Thoracic aorta (tissue), 2 donors: ENCODE results near the gene DYSF. TPM values are rescaled to one million over a fixed set of nuclear protein-coding genes. Genes with fewer than 3 reads are reported as not detected.

Source experiments
- ATAC-seq: fragments of 150-250 bp; one replicate; pipeline ENCODE4 v1.8.0; 2017; ENCODE audit warnings: low read depth; ENCODE audit not compliant: insufficient number of reproducible peaks, low FRiP score
- DNase-seq: peaks from one replicate; pipeline ENCODE4 v3.0.0-alpha.2; 2020; ENCODE audit warnings: low spot score
- H3K27ac ChIP-seq, 2 donors: fragments of 200-600 bp; sonication (generic); 1 replicate in 1 of 2; 2 replicates in 1 of 2; pipeline ENCODE4 v1.5.1; 2016; ENCODE audit warnings: mild to moderate bottlenecking in 2 of 2, moderate library complexity in 2 of 2
- H3K27me3 ChIP-seq: fragments of 200-600 bp; sonication (generic); replicated peaks from 2 replicates; pipeline ENCODE4 v1.6.0; 2016; ENCODE audit warnings: mild to moderate bottlenecking; ENCODE audit not compliant: insufficient read depth
- H3K36me3 ChIP-seq: fragments of 200-600 bp; sonication (generic); one replicate; pipeline ENCODE4 v1.5.1; 2016
- H3K4me1 ChIP-seq, 2 donors: fragments of 200-600 bp; sonication (generic); 1 replicate in 1 of 2; 2 replicates in 1 of 2; pipeline versions ENCODE4 v1.5.1 to v1.6.0; 2016; ENCODE audit warnings: low read depth in 2 of 2, mild to moderate bottlenecking in 1 of 2; ENCODE audit not compliant: control insufficient read depth in 1 of 2
- H3K4me3 ChIP-seq: fragments of 200-600 bp; sonication (generic); 2 replicates; pipeline ENCODE4 v1.5.1; 2016; ENCODE audit warnings: mild to moderate bottlenecking
- H3K9me3 ChIP-seq: fragments of 200-600 bp; sonication (generic); 2 replicates; pipeline ENCODE4 v1.5.1; 2016
- CTCF ChIP-seq: fragments of 200-600 bp; sonication (generic); IDR thresholded peaks from one replicate; pipeline ENCODE4 v1.5.1; 2019; ENCODE audit warnings: antibody characterized with exemption
- total RNA-seq, 2 donors: library from RNA; depleted of rRNA; stranded (reverse); fragments of >200 nt; gene quantifications; one replicate each; pipeline versions ENCODE4 v1.1.0 to v1.2.3, GENCODE V29; 2016

Gene DYSF
- total RNA-seq, 2 donors from 2014 or later = 13.0 to 15.2 TPM

- Histone ChIP-seq H3K4me3 (no peak overlapping the region), H3K4me1 (no peaks in the 10 kb centered on the region), H3K36me3 (no peaks in the 10 kb centered on the region), H3K27me3 (no peaks in the 10 kb centered on the region), H3K9me3 (no peaks in the 10 kb centered on the region), H3K27ac (no peak overlapping the region)
- DNase-seq = no peak
- no peak for TF ChIP-seq CTCF
- no peak for ATAC-seq
Observed at GRCh38 chr2:71735676-71736075, 282.3 kb downstream of the DYSF start.

Other genes with a start within 250 kb of the DYSF start
- gene PAIP2B, start 226.5 kb upstream of the DYSF start, total RNA-seq = 1 to 10 TPM; 3.3 to 4.7 TPM
- gene ZNF638, start 121.8 kb upstream of the DYSF start, total RNA-seq = 100 to 1,000 TPM; 162 to 230 TPM